ENCODE results near the gene FN1. TPM values are rescaled to one million over a fixed set of nuclear protein-coding genes. Genes with fewer than 3 reads are reported as not detected.

The FN1 gene
- total RNA-seq, 1 donor from 2014 or later, result not detected

DNA sequence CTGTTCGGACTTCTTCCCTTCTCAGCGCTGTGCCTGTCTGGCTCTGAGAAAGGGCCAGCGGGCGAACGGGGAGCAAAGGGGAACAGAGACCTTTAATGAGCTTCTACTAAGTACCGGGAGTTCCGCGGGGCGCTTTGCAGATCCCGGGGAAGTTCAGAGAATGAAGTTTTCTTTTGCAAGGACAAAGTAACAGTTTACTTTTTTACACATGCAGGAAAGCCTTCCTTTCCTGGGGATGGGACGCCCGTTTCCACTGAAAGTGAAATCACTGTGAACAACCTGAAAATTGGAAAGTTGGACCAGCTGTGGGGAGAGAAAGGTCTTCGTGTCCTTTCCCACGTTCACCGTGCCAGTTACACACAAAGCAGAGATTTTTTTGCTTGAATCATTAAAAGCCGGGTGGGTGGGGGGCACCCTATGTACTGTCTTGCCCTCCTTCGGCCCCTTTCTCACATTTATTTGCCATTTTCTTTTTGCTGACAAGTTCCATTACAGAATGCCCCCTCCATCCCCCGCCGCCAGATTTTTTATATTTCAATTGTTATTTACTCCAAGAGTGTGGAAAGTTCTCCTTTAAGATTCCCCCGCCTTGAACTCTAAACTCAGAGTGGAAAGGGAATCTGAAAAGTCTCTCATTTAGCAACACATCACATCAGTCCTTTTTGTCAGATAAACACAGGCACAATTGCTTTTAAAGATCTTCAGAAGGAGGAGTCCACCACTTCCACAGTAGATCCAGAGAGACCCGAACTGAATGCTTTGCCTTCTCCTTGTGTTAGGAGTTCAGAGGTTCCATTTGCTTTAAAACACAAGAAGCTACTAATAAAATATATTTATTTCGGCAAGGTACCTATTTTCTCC is 1.1 kb upstream of the FN1 start:
- TF ChIP-seq, protein P1, sequence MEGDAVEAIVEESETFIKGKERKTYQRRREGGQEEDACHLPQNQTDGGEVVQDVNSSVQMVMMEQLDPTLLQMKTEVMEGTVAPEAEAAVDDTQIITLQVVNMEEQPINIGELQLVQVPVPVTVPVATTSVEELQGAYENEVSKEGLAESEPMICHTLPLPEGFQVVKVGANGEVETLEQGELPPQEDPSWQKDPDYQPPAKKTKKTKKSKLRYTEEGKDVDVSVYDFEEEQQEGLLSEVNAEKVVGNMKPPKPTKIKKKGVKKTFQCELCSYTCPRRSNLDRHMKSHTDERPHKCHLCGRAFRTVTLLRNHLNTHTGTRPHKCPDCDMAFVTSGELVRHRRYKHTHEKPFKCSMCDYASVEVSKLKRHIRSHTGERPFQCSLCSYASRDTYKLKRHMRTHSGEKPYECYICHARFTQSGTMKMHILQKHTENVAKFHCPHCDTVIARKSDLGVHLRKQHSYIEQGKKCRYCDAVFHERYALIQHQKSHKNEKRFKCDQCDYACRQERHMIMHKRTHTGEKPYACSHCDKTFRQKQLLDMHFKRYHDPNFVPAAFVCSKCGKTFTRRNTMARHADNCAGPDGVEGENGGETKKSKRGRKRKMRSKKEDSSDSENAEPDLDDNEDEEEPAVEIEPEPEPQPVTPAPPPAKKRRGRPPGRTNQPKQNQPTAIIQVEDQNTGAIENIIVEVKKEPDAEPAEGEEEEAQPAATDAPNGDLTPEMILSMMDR (IDR thresholded peaks at IDR 0.05), result no peak
- ChIA-PET POLR2A (no interaction called here), CTCF (no interaction called here)
- H3K27ac Mint-ChIP-seq, result no peak overlapping the region
- DNase-seq (no peak), ATAC-seq (ENCODE audit: low read depth) (peak; percentile 22)
- peak overlapping the region; percentile 81 for H3K4me3 Mint-ChIP-seq
- H3K4me1 Mint-ChIP-seq, result peaks cover 17% of the 10 kb centered on the region
- H3K27me3 Mint-ChIP-seq, result peaks cover 54% of the 10 kb centered on the region
- H3K9me3 Mint-ChIP-seq, result no peaks in the 10 kb centered on the region
- intact Hi-C loops (cut with micrococcal nuclease), result loop anchor here (5.0 kb wide), 1 partner anchor 125 kb away; the partner anchor contains the start of gene ATIC
- no peaks in the 10 kb centered on the region for H3K36me3 Mint-ChIP-seq (ENCODE audit: low read depth)

DNA sequence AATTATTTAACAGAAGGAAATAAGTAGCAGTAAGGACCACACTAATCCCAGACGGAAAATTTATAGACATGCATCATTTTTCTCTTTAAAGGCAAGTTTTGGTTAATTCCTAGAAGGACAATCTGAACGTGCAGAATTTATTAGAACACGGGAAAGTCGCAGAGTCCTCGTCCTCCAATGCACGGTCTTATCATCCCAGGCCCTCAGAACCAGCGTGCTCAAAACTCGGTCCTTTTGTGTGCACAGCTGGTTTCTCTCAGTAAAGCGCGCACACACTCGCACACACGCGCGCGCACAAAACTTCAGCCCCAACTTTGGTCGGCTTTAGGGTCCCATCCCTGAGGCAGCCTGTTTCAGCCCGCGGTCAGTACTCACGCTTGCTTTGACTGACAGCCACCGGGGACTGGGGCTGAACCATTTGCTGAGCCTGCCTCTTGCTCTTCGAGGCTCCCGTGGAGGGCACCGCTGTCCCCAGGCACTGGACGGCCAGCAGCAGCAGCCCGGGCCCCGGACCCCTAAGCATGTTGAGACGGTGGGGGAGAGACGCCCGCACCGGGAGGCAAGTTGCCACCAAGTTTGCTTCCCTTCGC is 493 bp downstream of the FN1 start:
- Mint-ChIP-seq H3K27ac (no peak overlapping the region), H3K36me3 (ENCODE audit: low read depth) (no peaks in the 10 kb centered on the region), H3K4me1 (peaks cover 17% of the 10 kb centered on the region), H3K9me3 (no peaks in the 10 kb centered on the region), H3K27me3 (peaks cover 61% of the 10 kb centered on the region), H3K4me3 (peak overlapping the region; percentile 70)
- CTCF ChIA-PET, result no interaction called here
- TF ChIP-seq, protein P1 (IDR thresholded peaks at IDR 0.05), result no peak
- POLR2A ChIA-PET, result no interaction called here
- intact Hi-C loops (cut with micrococcal nuclease), result loop anchor here (5.0 kb wide), 1 partner anchor 123 kb away; the partner anchor contains the start of gene ATIC
- peak; percentile 16 for DNase-seq
- no peak for ATAC-seq (ENCODE audit: low read depth)

DNA sequence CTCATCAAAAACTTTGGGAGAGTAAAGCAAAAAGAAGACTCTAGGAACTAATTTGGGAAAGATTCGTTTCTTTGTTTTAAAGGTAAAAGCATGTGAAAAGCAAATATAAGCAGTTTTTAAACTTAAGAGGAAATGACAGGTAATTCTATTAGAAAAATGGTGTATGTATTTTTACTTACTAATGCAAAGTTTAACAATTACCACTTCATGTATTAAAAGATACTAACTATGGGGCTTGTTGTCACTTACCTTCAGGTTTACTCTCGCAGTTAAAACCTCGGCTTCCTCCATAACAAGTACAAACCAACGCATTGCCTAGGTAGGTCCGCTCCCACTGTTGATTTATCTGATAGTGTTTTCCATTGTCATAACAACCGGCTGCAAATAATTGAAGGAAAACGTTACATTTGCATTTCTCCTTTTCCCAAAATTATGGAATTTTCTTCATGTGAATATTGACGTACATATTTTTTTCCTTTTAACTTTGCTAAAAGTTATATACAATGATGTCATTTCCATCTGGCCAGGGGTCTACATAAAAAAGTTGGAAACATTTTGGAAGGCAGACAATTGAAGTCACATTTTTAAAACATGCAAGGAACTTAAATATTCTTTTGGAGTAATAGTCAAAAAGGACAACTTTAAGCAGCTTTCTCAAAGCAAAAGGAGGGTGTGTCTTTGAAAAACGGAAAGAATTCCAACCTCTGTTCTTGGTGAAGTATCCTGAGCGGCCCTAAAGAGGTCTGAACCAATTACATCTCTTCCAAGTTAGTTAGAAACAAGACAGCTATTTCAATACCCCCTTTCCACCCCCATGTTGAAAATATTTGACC is 1.2 kb downstream of the FN1 start:
- H3K4me1 Mint-ChIP-seq, result peaks cover 17% of the 10 kb centered on the region
- intact Hi-C loops (cut with micrococcal nuclease), result loop anchor here (5.0 kb wide), 1 partner anchor 122 kb away; the partner anchor contains the start of gene ATIC
- peaks cover 59% of the 10 kb centered on the region for H3K27me3 Mint-ChIP-seq
- H3K4me3 Mint-ChIP-seq, result peak overlapping the region; percentile 70
- H3K9me3 Mint-ChIP-seq, result no peaks in the 10 kb centered on the region
- no peak for DNase-seq
- no peak for ATAC-seq (ENCODE audit: low read depth)
- ChIA-PET POLR2A (no interaction called here), CTCF (no interaction called here)
- H3K27ac Mint-ChIP-seq, result no peak overlapping the region
- TF ChIP-seq, protein P1 (IDR thresholded peaks at IDR 0.05), result no peak
- H3K36me3 Mint-ChIP-seq (ENCODE audit: low read depth), result no peaks in the 10 kb centered on the region

DNA sequence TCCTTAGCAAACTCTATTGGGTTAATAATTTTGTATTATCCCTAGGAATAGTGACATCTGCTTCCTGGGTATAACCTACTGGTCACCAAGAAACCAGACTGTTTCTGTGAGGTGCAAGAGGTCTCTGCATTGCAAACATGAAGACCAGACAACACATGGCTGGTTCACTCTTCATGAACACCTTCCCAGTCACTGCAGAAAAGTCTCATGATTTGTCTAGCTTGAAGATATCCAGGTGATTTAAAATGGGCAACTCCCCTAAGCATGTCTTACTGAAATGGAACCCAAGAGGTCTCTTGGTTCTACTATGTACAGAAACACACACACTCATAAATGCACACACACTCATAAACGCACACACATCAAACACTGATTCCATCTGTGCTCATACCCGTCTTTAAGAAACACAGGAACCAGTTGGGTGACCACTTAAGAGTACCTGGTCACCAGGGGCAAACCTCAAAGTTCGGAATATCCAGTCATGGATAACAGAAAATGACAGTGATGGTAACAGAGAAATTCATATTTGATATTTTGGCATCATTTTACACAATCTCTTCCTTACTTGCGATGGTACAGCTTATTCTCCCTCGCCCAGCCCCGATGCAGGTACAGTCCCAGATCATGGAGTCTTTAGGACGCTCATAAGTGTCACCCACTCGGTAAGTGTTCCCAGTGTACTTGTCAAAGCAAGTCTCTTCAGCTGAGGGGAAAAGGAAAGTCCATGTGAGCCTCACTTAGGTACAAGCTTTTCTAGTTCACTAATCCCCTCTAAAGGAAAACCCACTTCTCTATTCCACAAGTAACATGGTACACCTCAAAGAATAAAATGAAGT is 2.9 kb downstream of the FN1 start:
- Mint-ChIP-seq H3K4me1 (peaks cover 17% of the 10 kb centered on the region), H3K4me3 (no peak overlapping the region), H3K9me3 (no peaks in the 10 kb centered on the region), H3K27ac (no peak overlapping the region), H3K36me3 (ENCODE audit: low read depth) (no peaks in the 10 kb centered on the region), H3K27me3 (peaks cover 49% of the 10 kb centered on the region)
- TF ChIP-seq, protein P1 (IDR thresholded peaks at IDR 0.05), result no peak
- ChIA-PET CTCF (no interaction called here), POLR2A (no interaction called here)
- DNase-seq, result no peak
- ATAC-seq (ENCODE audit: low read depth), result no peak
- intact Hi-C loops (cut with micrococcal nuclease), result no loop called here
